Hepatocyte (in vitro differentiated cells): ENCODE measurements around the gene CFL2. TPM values are rescaled to one million over a fixed set of nuclear protein-coding genes. Genes with fewer than 3 reads are reported as not detected.
"Not testable (repeated sequence)": the region's sequence is repeated elsewhere in the genome, so short reads cannot be mapped to it uniquely, and the experiment has no call there.

Source experiments
- DNase-seq: peaks from one replicate; pipeline ENCODE4 v3.0.0-alpha.2; 2016; ENCODE audit warnings: low spot score
- H2AFZ ChIP-seq: fragments of 200-600 bp; sonication (generic); 2 replicates; pipeline ENCODE4 v1.6.0; 2016; ENCODE audit warnings: antibody characterized with exemption, mild to moderate bottlenecking
- H3K27ac ChIP-seq: fragments of 200-600 bp; sonication (generic); 2 replicates; pipeline ENCODE4 v1.5.1; 2016; ENCODE audit warnings: mild to moderate bottlenecking
- H3K27me3 ChIP-seq: fragments of 200-600 bp; sonication (generic); 2 replicates; pipeline ENCODE4 v1.6.1; 2016
- H3K36me3 ChIP-seq: fragments of 200-600 bp; sonication (generic); replicated peaks from 2 replicates; pipeline ENCODE4 v1.5.1; 2016; ENCODE audit warnings: low read depth; ENCODE audit not compliant: insufficient read depth
- H3K4me1 ChIP-seq: fragments of 200-600 bp; sonication (generic); 2 replicates; pipeline ENCODE4 v1.5.1; 2016; ENCODE audit warnings: mild to moderate bottlenecking, moderate library complexity; ENCODE audit not compliant: insufficient read depth
- H3K4me2 ChIP-seq: fragments of 200-600 bp; sonication (generic); 2 replicates; pipeline ENCODE4 v1.6.0; 2016
- H3K4me3 ChIP-seq: fragments of 200-600 bp; sonication (generic); 2 replicates; pipeline ENCODE4 v1.5.1; 2016; ENCODE audit warnings: mild to moderate bottlenecking
- H3K79me2 ChIP-seq: fragments of 200-600 bp; sonication (generic); 2 replicates; pipeline ENCODE4 v1.6.0; 2017; ENCODE audit warnings: mild to moderate bottlenecking
- H3K9me2 ChIP-seq: fragments of 200-600 bp; sonication (generic); replicated peaks from 2 replicates; pipeline ENCODE4 v1.6.0; 2017; ENCODE audit warnings: mild to moderate bottlenecking; ENCODE audit not compliant: insufficient read depth
- H3K9me3 ChIP-seq: fragments of 200-600 bp; sonication (generic); 2 replicates; pipeline ENCODE4 v1.5.1; 2016; ENCODE audit warnings: low read depth, mild to moderate bottlenecking
- H4K20me1 ChIP-seq: fragments of 200-600 bp; sonication (generic); 2 replicates; pipeline ENCODE4 v1.6.0; 2016; ENCODE audit warnings: mild to moderate bottlenecking; ENCODE audit not compliant: insufficient read depth, poor library complexity, severe bottlenecking
- EZH2 ChIP-seq: fragments of 200-600 bp; sonication (generic); IDR thresholded peaks from 2 replicates; pipeline ENCODE4 v1.6.1; 2016; ENCODE audit warnings: antibody characterized with exemption, mild to moderate bottlenecking, borderline replicate concordance
- EZH2phosphoT487 ChIP-seq: fragments of 200-600 bp; sonication (generic); IDR thresholded peaks from one replicate; pipeline ENCODE4 v1.6.1; 2018; ENCODE audit warnings: antibody characterized with exemption, mild to moderate bottlenecking, low read depth, moderate library complexity; ENCODE audit not compliant: unreplicated experiment, severe bottlenecking
- WGBS: methylation state at CpG from one replicate; pipeline ENCODE4 v1.1.6; 2016; ENCODE audit warnings: low lambda C conversion rate; ENCODE audit errors: missing lambda C conversion rate; 5-methylcytosine and 5-hydroxymethylcytosine counted together
- polyA plus RNA-seq: library from polyadenylated mRNA; unstranded; fragments of >200 nt; fragmentation: Nextera tagmentation; extraction: Ambion mirVana; gene quantifications from 2 replicates; pipeline ENCODE4 v1.2.1, GENCODE V29; 2016
- total RNA-seq: library from RNA; depleted of rRNA; stranded (reverse); fragments of >200 nt; gene quantifications from 2 replicates; pipeline ENCODE4 v1.2.3, GENCODE V29; 2014
- TF ChIP-seq, protein P1 (sequence below): fragments of 200-600 bp; sonication (generic); IDR thresholded peaks from 2 replicates; pipeline ENCODE4 v1.5.1; 2016; ENCODE audit warnings: antibody characterized with exemption, mild to moderate bottlenecking; ENCODE audit not compliant: poor library complexity

Gene CFL2
- total and polyA plus RNA-seq, 2 experiments from 2014 or later = 39.5 to 46.6 TPM

DNA sequence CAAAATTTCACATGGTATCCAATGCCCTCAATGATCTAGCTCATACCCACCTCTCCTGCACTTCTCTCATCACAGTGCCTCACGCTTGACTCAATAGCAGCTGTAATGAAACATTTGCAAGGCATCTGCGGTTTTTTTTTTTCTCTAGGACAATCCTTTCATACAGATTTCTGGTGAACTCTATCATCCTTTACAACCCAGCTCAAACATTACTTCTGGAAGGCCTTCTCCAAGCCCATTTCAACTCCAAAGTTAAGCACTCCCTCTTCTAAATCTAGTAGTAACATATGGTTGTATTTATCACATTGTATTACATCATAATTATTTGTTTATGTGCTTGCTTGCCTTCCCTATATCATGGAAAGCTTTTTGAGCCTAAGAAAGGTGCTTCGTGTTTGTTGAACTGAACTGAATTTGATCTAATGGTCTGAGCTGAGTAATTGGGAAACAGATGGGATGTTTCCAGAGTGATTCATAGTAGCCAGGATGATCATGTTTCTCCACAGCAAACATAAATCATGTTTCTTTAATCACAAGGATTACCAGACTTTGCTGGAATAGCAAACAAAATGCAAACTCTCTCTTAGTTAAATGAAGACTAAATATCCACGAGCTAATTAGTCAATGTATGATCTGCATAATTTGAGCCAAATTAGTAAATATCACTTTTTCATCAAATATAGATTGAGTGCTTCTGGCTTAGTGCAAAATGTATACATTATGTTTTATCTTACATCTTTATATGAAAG lies 14.3 kb downstream of the CFL2 start:
- Histone ChIP-seq H3K36me3 (no peaks in the 10 kb centered on the region), H3K9me3 (no peaks in the 10 kb centered on the region), H3K27me3 (no peaks in the 10 kb centered on the region), H3K4me1 (peaks cover 8% of the 10 kb centered on the region), H3K4me2 (peak overlapping the region; percentile 42), H3K9me2 (no peaks in the 10 kb centered on the region), H3K4me3 (no peak overlapping the region), H3K27ac (peak overlapping the region; percentile 76), H2AFZ (no peak overlapping the region), H3K79me2 (no peaks in the 10 kb centered on the region), H4K20me1 (no peaks in the 10 kb centered on the region)
- no peak for TF ChIP-seq EZH2phosphoT487
- DNase-seq = peak; percentile 58
- 20% methylated on average over 4 of the region's 4 CpGs for WGBS

GRCh38 chr14:34694216-34694615 lies 20.2 kb downstream of the CFL2 start:
- H3K9me2 ChIP-seq, H3K27me3 ChIP-seq, H3K4me3 ChIP-seq, H3K4me2 ChIP-seq, DNase-seq, H2AFZ ChIP-seq, H3K79me2 ChIP-seq, H3K27ac ChIP-seq, H3K9me3 ChIP-seq, H4K20me1 ChIP-seq, H3K4me1 ChIP-seq, H3K36me3 ChIP-seq: not testable (repeated sequence)
- 93% methylated on average over 16 of the region's 16 CpGs for WGBS

DNA sequence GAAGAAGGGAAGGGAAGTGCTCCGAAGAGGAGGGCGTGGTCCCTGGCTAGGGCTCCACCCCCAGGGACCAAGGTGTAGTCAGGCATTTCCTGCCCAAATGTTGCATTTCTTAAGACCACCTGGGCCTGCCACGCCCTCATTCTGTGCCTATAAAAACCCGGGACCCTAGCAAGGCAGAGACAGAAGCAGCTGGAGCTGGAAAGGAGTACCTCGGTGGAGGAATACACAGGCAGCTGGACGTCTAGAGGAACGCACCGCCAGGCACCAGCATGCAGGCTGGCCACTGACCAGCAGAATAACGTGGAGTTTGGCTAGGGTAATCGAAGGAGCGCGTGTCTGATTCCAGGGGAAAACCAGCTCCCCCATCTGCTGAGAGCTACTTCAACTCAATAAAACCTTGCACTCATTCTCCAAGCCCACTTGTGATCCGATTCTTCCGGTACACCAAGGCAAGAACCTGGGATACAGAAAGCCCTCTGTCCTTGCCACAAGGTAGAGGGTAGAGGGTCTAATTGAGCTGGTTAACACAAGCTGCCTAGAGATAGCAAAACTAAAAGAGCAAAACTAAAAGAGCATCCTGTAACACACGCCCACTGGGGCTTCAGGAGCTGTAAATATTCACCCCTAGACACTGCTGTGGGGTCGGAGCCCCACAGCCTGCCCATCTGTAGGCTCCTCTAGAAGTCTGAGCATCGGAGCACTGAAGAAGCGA lies 21.0 kb downstream of the CFL2 start:
- no peak overlapping the region for H3K27ac ChIP-seq
- H3K9me2 ChIP-seq = no peaks in the 10 kb centered on the region
- H4K20me1 ChIP-seq = no peaks in the 10 kb centered on the region
- peak overlapping the region; percentile 71 for H2AFZ ChIP-seq
- no peak for TF ChIP-seq EZH2phosphoT487
- no peak for TF ChIP-seq EZH2
- TF ChIP-seq, protein P1, sequence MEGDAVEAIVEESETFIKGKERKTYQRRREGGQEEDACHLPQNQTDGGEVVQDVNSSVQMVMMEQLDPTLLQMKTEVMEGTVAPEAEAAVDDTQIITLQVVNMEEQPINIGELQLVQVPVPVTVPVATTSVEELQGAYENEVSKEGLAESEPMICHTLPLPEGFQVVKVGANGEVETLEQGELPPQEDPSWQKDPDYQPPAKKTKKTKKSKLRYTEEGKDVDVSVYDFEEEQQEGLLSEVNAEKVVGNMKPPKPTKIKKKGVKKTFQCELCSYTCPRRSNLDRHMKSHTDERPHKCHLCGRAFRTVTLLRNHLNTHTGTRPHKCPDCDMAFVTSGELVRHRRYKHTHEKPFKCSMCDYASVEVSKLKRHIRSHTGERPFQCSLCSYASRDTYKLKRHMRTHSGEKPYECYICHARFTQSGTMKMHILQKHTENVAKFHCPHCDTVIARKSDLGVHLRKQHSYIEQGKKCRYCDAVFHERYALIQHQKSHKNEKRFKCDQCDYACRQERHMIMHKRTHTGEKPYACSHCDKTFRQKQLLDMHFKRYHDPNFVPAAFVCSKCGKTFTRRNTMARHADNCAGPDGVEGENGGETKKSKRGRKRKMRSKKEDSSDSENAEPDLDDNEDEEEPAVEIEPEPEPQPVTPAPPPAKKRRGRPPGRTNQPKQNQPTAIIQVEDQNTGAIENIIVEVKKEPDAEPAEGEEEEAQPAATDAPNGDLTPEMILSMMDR = no peak
- no peak overlapping the region for H3K4me3 ChIP-seq
- H3K27me3 ChIP-seq = no peaks in the 10 kb centered on the region
- WGBS = 60% methylated on average over 18 of the region's 18 CpGs
- H3K9me3 ChIP-seq = no peaks in the 10 kb centered on the region
- peaks cover 5% of the 10 kb centered on the region for H3K4me1 ChIP-seq
- peak overlapping the region; percentile 73 for H3K4me2 ChIP-seq
- DNase-seq = peak; percentile 42
- H3K79me2 ChIP-seq = no peaks in the 10 kb centered on the region
- H3K36me3 ChIP-seq = no peaks in the 10 kb centered on the region

DNA sequence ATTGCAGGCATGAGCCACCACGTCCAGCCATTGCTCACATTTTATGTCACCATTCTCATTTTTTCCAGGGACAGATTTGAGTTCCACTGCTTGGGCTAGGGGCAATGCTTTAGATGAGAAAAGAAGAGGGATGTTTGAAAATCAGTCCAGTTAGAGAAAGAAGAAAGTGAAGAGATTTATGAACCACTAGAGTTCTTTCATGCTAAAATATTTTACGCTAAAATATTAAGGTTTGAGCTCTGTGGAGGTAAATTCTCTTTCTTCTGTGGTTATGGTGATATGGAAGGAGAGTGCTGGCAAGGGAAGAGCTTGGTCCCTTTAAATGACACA lies 21.5 kb downstream of the CFL2 start:
- Histone ChIP-seq H3K79me2 (no peaks in the 10 kb centered on the region), H3K27ac (no peak overlapping the region), H4K20me1 (no peaks in the 10 kb centered on the region), H3K4me2 (peak overlapping the region; percentile 73), H3K4me3 (no peak overlapping the region), H3K36me3 (no peaks in the 10 kb centered on the region), H3K4me1 (peaks cover 5% of the 10 kb centered on the region), H3K9me2 (no peaks in the 10 kb centered on the region), H3K27me3 (no peaks in the 10 kb centered on the region), H2AFZ (no peak overlapping the region), H3K9me3 (no peaks in the 10 kb centered on the region)
- TF ChIP-seq EZH2 = no peak
- WGBS = 79% methylated on average over 2 of the region's 2 CpGs
- no peak for DNase-seq

DNA sequence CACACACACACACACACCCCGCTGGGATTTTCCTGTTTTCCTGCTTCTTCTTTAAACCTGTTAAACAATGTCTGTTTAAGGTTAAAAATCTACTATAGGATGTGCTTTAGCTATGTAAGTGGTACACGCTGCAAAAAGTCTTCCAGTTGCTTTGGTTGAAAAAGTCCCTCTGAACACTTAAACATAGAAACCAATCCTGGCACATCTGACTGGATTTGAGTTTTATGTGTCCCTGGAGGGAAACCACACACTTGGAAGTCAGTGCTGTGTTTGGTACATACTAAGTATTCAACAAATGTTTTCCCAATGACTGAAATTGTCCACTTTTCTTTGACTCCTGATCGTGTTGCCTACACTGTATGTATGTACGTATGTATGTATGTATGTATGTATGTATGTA lies 22.0 kb downstream of the CFL2 start:
- no peak overlapping the region for H3K4me3 ChIP-seq
- H3K79me2 ChIP-seq = no peaks in the 10 kb centered on the region
- no peak overlapping the region for H2AFZ ChIP-seq
- H3K36me3 ChIP-seq = no peaks in the 10 kb centered on the region
- no peaks in the 10 kb centered on the region for H4K20me1 ChIP-seq
- 78% methylated on average over 4 of the region's 4 CpGs for WGBS
- DNase-seq = no peak
- H3K9me3 ChIP-seq = no peaks in the 10 kb centered on the region
- TF ChIP-seq, protein P1 = no peak
- no peak for TF ChIP-seq EZH2
- no peak for TF ChIP-seq EZH2phosphoT487
- no peaks in the 10 kb centered on the region for H3K27me3 ChIP-seq
- H3K4me2 ChIP-seq = no peak overlapping the region
- H3K9me2 ChIP-seq = no peaks in the 10 kb centered on the region
- peaks cover 5% of the 10 kb centered on the region for H3K4me1 ChIP-seq
- no peak overlapping the region for H3K27ac ChIP-seq
